WTC11 (cell line): ENCODE results near the gene LHX3. TPM values are rescaled to one million over a fixed set of nuclear protein-coding genes. Genes with fewer than 3 reads are reported as not detected.

Experiments used
- ATAC-seq: fragments of 200-7000 bp; cut with Tn5 transposase; 2 replicates; pipeline ENCODE4 v1.10.0; 2021; ENCODE audit warnings: mild to moderate bottlenecking, moderate library complexity
- CTCF ChIA-PET: fragments of 300-600 bp; sonication (Branson Sonifier 250); formaldehyde crosslinking; loops from one replicate; lab custom pipeline; 2021; ENCODE audit warnings: antibody characterized with exemption; lab: Charles Lee
- POLR2A ChIA-PET: fragments of 350-600 bp; sonication (Branson Sonifier 250); formaldehyde crosslinking; loops from one replicate; lab custom pipeline; 2021; ENCODE audit warnings: antibody characterized with exemption; lab: Charles Lee
- DNase-seq: peaks from one replicate; pipeline ENCODE4 v3.0.0; 2021; ENCODE audit warnings: low spot score
- H3K27ac Mint-ChIP-seq: 2 replicates; pipeline ENCODE4 v1.8.0; 2021; ENCODE audit warnings: mixed read lengths
- H3K27me3 Mint-ChIP-seq: 2 replicates; pipeline ENCODE4 v1.8.0; 2021; ENCODE audit warnings: low read depth, mild to moderate bottlenecking, moderate library complexity, mixed read lengths
- H3K36me3 Mint-ChIP-seq: 2 replicates; pipeline ENCODE4 v1.8.0; 2021; ENCODE audit warnings: mixed read lengths
- H3K4me1 Mint-ChIP-seq: 2 replicates; pipeline ENCODE4 v1.8.0; 2022; ENCODE audit warnings: mixed read lengths
- H3K4me3 Mint-ChIP-seq: 2 replicates; pipeline ENCODE4 v1.8.0; 2021; ENCODE audit warnings: mild to moderate bottlenecking, moderate library complexity, mixed read lengths
- H3K9me3 Mint-ChIP-seq: 2 replicates; pipeline ENCODE4 v1.8.0; 2021; ENCODE audit warnings: mixed read lengths
- ATF1 ChIP-seq: sonication (generic); formaldehyde crosslinking; IDR thresholded peaks from 2 replicates; pipeline ENCODE4 v1.8.1; 2023; ENCODE audit warnings: mild to moderate bottlenecking, moderate library complexity, missing genetic modification reagents
- ATF6 ChIP-seq: sonication (generic); formaldehyde crosslinking; IDR thresholded peaks from 2 replicates; pipeline ENCODE4 v1.8.1; 2023; ENCODE audit warnings: mild to moderate bottlenecking, missing genetic modification reagents
- CDX4 ChIP-seq: fragments of 250-450 bp; sonication (Bioruptor Pico); IDR thresholded peaks from 2 replicates; pipeline ENCODE4 v1.9.0; 2021; ENCODE audit warnings: moderate library complexity, mild to moderate bottlenecking, inconsistent platforms, borderline replicate concordance
- E2F5 ChIP-seq: sonication (generic); formaldehyde crosslinking; IDR thresholded peaks from 2 replicates; pipeline ENCODE4 v1.8.1; 2022; ENCODE audit warnings: mild to moderate bottlenecking, moderate library complexity, missing genetic modification reagents
- FOXJ3 ChIP-seq: sonication (generic); formaldehyde crosslinking; IDR thresholded peaks from 2 replicates; pipeline ENCODE4 v1.9.0; 2021; ENCODE audit warnings: missing genetic modification reagents, mild to moderate bottlenecking, borderline replicate concordance
- HMGXB4 ChIP-seq: sonication (generic); formaldehyde crosslinking; IDR thresholded peaks from 2 replicates; pipeline ENCODE4 v1.8.1; 2023; ENCODE audit warnings: mild to moderate bottlenecking, moderate library complexity, missing genetic modification reagents
- IRF1 ChIP-seq: sonication (generic); formaldehyde crosslinking; IDR thresholded peaks from 2 replicates; pipeline ENCODE4 v1.8.0; 2023; ENCODE audit warnings: missing genetic modification reagents
- IRF2 ChIP-seq: sonication (generic); formaldehyde crosslinking; IDR thresholded peaks from 2 replicates; pipeline ENCODE4 v1.8.0; 2022; ENCODE audit warnings: low read depth, missing genetic modification reagents, borderline replicate concordance
- KAT7 ChIP-seq: sonication (generic); formaldehyde crosslinking; IDR thresholded peaks from 2 replicates; pipeline ENCODE4 v1.8.1; 2023; ENCODE audit warnings: missing genetic modification reagents, mild to moderate bottlenecking, borderline replicate concordance
- MLX ChIP-seq: sonication (generic); formaldehyde crosslinking; IDR thresholded peaks from 2 replicates; pipeline ENCODE4 v1.8.1; 2023; ENCODE audit warnings: mild to moderate bottlenecking, missing genetic modification reagents, moderate library complexity
- NFATC4 ChIP-seq: fragments of 250-450 bp; sonication (Bioruptor Pico); IDR thresholded peaks from 2 replicates; pipeline ENCODE4 v1.9.0; 2021; ENCODE audit warnings: mild to moderate bottlenecking
- TEAD1 ChIP-seq: sonication (generic); formaldehyde crosslinking; IDR thresholded peaks from 2 replicates; pipeline ENCODE4 v1.8.0; 2022; ENCODE audit warnings: mild to moderate bottlenecking, missing genetic modification reagents
- USF2 ChIP-seq: sonication (generic); formaldehyde crosslinking; IDR thresholded peaks from 2 replicates; pipeline ENCODE4 v1.8.1; 2023; ENCODE audit warnings: mild to moderate bottlenecking, missing genetic modification reagents, moderate library complexity
- ZBTB43 ChIP-seq: sonication (generic); formaldehyde crosslinking; IDR thresholded peaks from 2 replicates; pipeline ENCODE4 v1.8.1; 2023; ENCODE audit warnings: mild to moderate bottlenecking, missing genetic modification reagents
- ZNF416 ChIP-seq: fragments of 250-450 bp; sonication (Bioruptor Pico); IDR thresholded peaks from 2 replicates; pipeline ENCODE4 v1.9.0; 2021; ENCODE audit warnings: mild to moderate bottlenecking, inconsistent platforms
- ZNF425 ChIP-seq: fragments of 250-450 bp; sonication (Bioruptor Pico); conservative IDR thresholded peaks from 2 replicates; pipeline ENCODE4 v1.9.0; 2021; ENCODE audit warnings: mild to moderate bottlenecking
- total RNA-seq: library from RNA; stranded (reverse); gene quantifications from 3 replicates; pipeline ENCODE4 v1.2.3, GENCODE V29; 2021

The LHX3 gene
- total RNA-seq, 1 experiment from 2014 or later = not detected

- POLR2A ChIA-PET = no interaction called here
These were observed 35.4 kb downstream of the LHX3 start for GRCh38 chr9:136169495-136169894.

GRCh38 chr9:136163248-136163850 is 41.6 kb downstream of the LHX3 start:
- H3K27me3 Mint-ChIP-seq = peaks cover under 1% of the 10 kb centered on the region; the same call in 1 of the 2 replicates
- H3K9me3 Mint-ChIP-seq = peaks cover 12% of the 10 kb centered on the region
- H3K4me1 Mint-ChIP-seq = no peaks in the 10 kb centered on the region
- no peak for DNase-seq
- ATAC-seq = no peak
- no peak overlapping the region for H3K27ac Mint-ChIP-seq
- H3K4me3 Mint-ChIP-seq = no peak overlapping the region
- H3K36me3 Mint-ChIP-seq = peaks cover 2% of the 10 kb centered on the region; the same call in 1 of the 2 replicates
- CTCF ChIA-PET = no interaction called here
- TF ChIP-seq ATF6 (CRISPR knock-in tag) = no peak
- no peak for TF ChIP-seq ZBTB43
- no peak for TF ChIP-seq KAT7 (CRISPR knock-in tag)
- POLR2A ChIA-PET = no interaction called here

More at GRCh38 chr9:136169495-136169894, 35.4 kb downstream of the LHX3 start:
- no peak for DNase-seq
- TF ChIP-seq TEAD1 (CRISPR knock-in tag) (no peak), FOXJ3 (CRISPR knock-in tag) (no peak), ZNF425 (no peak), MLX (CRISPR knock-in tag) (no peak), HMGXB4 (no peak), CDX4 (CRISPR knock-in tag) (no peak)
- TF ChIP-seq, all 79 proteins: peak for 0
- no peak for ATAC-seq
- Mint-ChIP-seq H3K36me3 (no peaks in the 10 kb centered on the region), H3K4me3 (no peak overlapping the region), H3K4me1 (peaks cover 27% of the 10 kb centered on the region), H3K27me3 (peaks cover 3% of the 10 kb centered on the region; the same call in 1 of the 2 replicates), H3K9me3 (peaks cover 3% of the 10 kb centered on the region; the same call in 1 of the 2 replicates), H3K27ac (no peak overlapping the region)
- CTCF ChIA-PET = interaction anchor here (0.8 to 4.5 kb wide), 4 partner anchors 10 to 176 kb away, joined by 3 to 24 read pairs (median 10); no protein-coding TSS in a partner anchor

- Mint-ChIP-seq H3K27ac (no peak overlapping the region), H3K9me3 (peaks cover 12% of the 10 kb centered on the region), H3K27me3 (no peaks in the 10 kb centered on the region; the same call in 1 of the 2 replicates), H3K4me1 (no peaks in the 10 kb centered on the region), H3K36me3 (peaks cover 2% of the 10 kb centered on the region; the same call in 1 of the 2 replicates), H3K4me3 (no peak overlapping the region)
- POLR2A ChIA-PET = no interaction called here
- CTCF ChIA-PET = interaction anchor here (0.9 to 3.4 kb wide), 2 partner anchors 10 to 38 kb away, joined by 3 to 25 read pairs; no protein-coding TSS in a partner anchor
- ATAC-seq (no peak), DNase-seq (peak; percentile 8)
- TF ChIP-seq IRF2 (no peak), NFATC4 (CRISPR knock-in tag) (no peak), E2F5 (CRISPR knock-in tag) (no peak), ZNF416 (CRISPR knock-in tag) (no peak), IRF1 (CRISPR knock-in tag) (no peak), ZBTB43 (no peak), USF2 (CRISPR knock-in tag) (no peak), ATF1 (no peak)
These were observed 43.8 kb downstream of the LHX3 start for GRCh38 chr9:136160995-136161610.
